Peyer's patch (tissue), 4 donors: ENCODE data around the gene SHANK2.

Experiments
- CTCF ChIP-seq, 6 experiments: fragments of 450-650 bp in 4 of 6; fragments of 200-600 bp in 2 of 6; sonication (generic) in 1 of 6; IDR thresholded peaks; one replicate each; pipeline ENCODE4 v1.5.1; 2017 to 2019; ENCODE audit warnings: antibody characterized with exemption in 6 of 6, mild to moderate bottlenecking in 3 of 6, moderate library complexity in 1 of 6
- POLR2A ChIP-seq, 2 donors: fragments of 450-650 bp; IDR thresholded peaks; one replicate each; pipeline ENCODE4 v1.5.1; 2017; ENCODE audit warnings: antibody characterized with exemption in 2 of 2, mild to moderate bottlenecking in 2 of 2, moderate library complexity in 2 of 2

DNA sequence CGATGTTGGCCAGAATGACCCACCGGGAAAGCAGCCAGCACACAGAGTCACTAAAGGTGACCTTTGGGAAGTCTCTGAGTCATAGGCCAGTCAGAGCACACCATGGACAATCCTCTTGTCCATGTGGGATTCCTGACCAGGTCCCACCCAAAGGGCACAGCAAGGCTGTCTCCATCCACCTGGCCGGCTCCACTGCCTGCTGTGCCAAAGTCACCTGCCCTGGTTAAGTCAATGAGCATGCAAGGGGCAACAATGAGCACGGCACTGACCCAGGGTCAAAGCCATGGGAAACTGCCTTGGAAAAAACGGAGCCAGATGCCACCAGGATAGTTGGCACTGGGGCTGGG, 49.8 kb downstream of the SHANK2 start:
- TF ChIP-seq CTCF (IDR thresholded peaks at IDR 0.05), result no peak
- TF ChIP-seq POLR2A (IDR thresholded peaks at IDR 0.05), result no peak
